Aortic smooth muscle cell (primary cell): Measurements from ENCODE around the gene RPAP2. TPM values are rescaled to one million over a fixed set of nuclear protein-coding genes. Genes with fewer than 3 reads are reported as not detected.

Experiments
- total RNA-seq: library from RNA; depleted of rRNA; stranded (reverse); fragments of >200 nt; gene quantifications from 2 replicates; pipeline ENCODE4 v1.2.3, GENCODE V29; 2014

The RPAP2 gene
- total RNA-seq = 3.8 and 9.0 TPM in 2 replicates

DNA sequence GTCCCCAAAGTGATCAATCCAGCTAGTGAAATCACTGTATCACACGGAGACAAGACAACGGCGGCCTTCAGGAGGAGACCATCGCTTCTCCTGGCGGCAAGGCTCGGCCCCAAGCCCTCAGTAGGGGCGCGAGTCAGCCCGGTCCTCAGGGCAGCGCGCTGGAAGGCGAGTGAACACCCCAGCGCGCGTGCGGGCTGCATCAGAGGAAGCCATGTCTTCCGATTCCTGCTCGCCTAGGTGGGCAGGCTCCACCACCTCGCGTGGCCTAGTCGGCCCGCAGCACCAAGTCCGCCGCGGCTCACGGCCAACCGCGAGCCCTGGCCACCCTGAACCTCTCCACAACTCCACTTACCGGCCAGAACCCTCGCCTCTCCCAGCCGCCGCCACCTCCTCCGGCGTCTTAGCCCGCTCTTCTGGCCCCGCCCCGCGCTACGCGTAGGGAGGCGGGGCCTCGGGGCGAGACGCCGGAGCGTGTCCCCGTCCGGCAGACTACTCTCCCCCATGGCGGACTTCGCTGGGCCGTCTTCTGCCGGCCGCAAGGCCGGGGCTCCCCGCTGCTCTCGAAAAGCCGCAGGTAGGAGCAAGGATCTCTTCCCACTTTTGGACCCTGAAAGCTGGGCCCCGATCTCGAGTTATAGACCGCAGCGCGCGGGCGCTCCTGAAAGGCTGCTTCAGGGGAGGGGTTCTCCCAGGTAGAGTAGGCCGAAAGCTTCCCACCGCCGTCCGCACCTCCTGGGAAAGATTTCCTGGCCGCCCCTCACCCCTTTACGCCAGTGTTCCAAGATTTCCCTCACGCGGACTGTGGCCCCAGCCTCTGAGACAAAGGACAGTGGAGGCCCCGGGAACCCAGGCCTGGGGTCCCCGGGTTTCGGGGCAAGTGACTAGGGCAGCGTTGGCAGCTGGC is at the start of gene RPAP2, which contains the start of gene GLMN:
Gene RPAP2, plus strand, starts transcription at position 487 of the 904 bp plus-strand sequence. Its CDS starts 15 bp downstream, at position 502.
Gene GLMN, minus strand, starts transcription at position 415 of the 904 bp plus-strand sequence. CDS start 988 bp downstream, outside the sequence.

Other genes starting within 250 kb of the RPAP2 start
- 0.40 and 0.44 TPM in 2 replicates for gene SETSIP, start 223.6 kb upstream of the RPAP2 start, total RNA-seq
- 3.7 and 4.0 TPM in 2 replicates for gene BTBD8, start 218.7 kb upstream of the RPAP2 start, total RNA-seq
- gene C1orf146, start 81.1 kb upstream of the RPAP2 start, total RNA-seq = not detected in 2 replicates
- 6.5 and 7.0 TPM in 2 replicates for gene GLMN, start 72 bp upstream of the RPAP2 start, total RNA-seq
- gene GFI1, start 187.9 kb downstream of the RPAP2 start, total RNA-seq = 0.13 and 0.19 TPM in 2 replicates